ENCODE measurements around the gene EIF2D.

EIF2D gene

DNA sequence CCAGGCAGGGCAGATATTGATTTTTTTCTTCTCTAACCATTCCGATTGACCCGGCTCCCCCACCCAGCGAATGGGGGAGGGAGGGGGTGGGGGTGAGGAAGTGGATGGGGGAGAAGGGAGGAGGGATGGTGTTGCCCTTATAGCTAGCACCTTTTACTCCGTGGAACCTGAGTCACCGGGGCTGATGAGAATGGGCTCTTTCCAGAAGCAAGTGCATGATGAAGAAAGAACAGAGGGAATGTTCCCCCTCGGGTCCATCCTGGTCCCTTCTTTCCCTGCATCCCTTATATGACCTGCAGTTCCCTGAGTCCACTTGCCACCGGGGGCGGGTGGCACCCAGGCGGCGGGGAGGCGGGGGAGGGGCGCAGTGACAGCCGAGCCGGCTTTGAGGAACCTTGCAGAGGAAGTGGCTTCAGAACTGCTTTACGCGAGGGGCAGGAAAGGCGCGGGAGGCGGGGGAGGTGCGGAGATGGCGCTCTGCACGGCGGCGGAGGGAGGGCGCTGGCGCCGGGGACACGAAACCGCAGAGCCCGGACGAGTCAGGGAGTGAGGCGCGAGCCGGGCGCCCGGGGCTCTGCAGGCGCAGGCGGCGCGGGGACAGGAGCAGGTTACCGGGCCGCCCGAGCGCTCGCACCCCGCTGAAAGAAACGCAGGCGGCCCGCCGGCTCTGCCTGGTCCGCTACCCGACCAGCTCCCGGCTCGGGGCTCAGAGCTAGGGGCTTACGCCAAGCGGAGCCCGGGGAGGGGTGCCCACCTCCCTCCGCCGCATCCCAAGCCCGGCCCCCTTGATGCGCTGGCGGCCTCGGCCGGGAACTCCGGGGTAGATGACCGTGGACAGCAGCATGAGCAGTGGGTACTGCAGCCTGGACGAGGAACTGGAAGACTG is 55.3 kb downstream of the EIF2D start:
- no peaks in the 10 kb centered on the region for H3K79me2 ChIP-seq (ENCODE audit: control insufficient read depth, insufficient read depth, low read length, poor library complexity)
- H3K9ac ChIP-seq (ENCODE audit: low read length), result no peak overlapping the region
- H3K14ac ChIP-seq (ENCODE audit: low read length), result no peak overlapping the region
- H3K27ac ChIP-seq (ENCODE audit: low read depth, low read length), result no peak overlapping the region
- H4K8ac ChIP-seq (ENCODE audit: low read depth, low read length), result no peak overlapping the region
- no peak overlapping the region for H3K18ac ChIP-seq (ENCODE audit: low read length)
- H3K9me3 ChIP-seq (ENCODE audit: insufficient read depth, low read depth, low read length), result no peaks in the 10 kb centered on the region
- H2AK5ac ChIP-seq (ENCODE audit: low read length), result no peak overlapping the region
- no peaks in the 10 kb centered on the region for H3K79me1 ChIP-seq (ENCODE audit: low read length)
- no peak overlapping the region for H2BK12ac ChIP-seq (ENCODE audit: low read length)
- H3K27me3 ChIP-seq (ENCODE audit: insufficient read depth, low read length), result peaks cover 20% of the 10 kb centered on the region
- no peak overlapping the region for H3K4ac ChIP-seq (ENCODE audit: low read depth, low read length)
- H4K91ac ChIP-seq (ENCODE audit: low read depth, low read length), result no peak overlapping the region
- peak overlapping the region; percentile 53 for H3K4me3 ChIP-seq (ENCODE audit: low read depth, low read length)
- no peak overlapping the region for H2BK120ac ChIP-seq (ENCODE audit: insufficient read depth, low read length, poor library complexity)
- H2BK5ac ChIP-seq (ENCODE audit: low read depth, low read length, poor library complexity), result no peak overlapping the region
- peak in 1 of 2 donors; percentile 47 for DNase-seq
- H2AFZ ChIP-seq (ENCODE audit: insufficient read depth, low read length, poor library complexity), result peak overlapping the region; percentile 35
- H3K23ac ChIP-seq (ENCODE audit: low read length), result no peak overlapping the region
- no peak overlapping the region for H4K12ac ChIP-seq (ENCODE audit: low read depth, low read length)
- WGBS (ENCODE audit: extremely low coverage, insufficient coverage, insufficient read length), result no CpG with 5 or more reads among the region's 67 CpGs
- H3K36me3 ChIP-seq (ENCODE audit: control insufficient read depth in 1 of 2, insufficient read depth in 2 of 2, low read length in 2 of 2), result no peaks in the 10 kb centered on the region
- H3K4me2 ChIP-seq (ENCODE audit: low read length), result peak overlapping the region; percentile 82
- H3K4me1 ChIP-seq (ENCODE audit: control insufficient read depth in 1 of 2, insufficient read depth in 2 of 2, low read length in 2 of 2), result peaks cover 3 to 9% of the 10 kb centered on the region in 2 experiments

DNA sequence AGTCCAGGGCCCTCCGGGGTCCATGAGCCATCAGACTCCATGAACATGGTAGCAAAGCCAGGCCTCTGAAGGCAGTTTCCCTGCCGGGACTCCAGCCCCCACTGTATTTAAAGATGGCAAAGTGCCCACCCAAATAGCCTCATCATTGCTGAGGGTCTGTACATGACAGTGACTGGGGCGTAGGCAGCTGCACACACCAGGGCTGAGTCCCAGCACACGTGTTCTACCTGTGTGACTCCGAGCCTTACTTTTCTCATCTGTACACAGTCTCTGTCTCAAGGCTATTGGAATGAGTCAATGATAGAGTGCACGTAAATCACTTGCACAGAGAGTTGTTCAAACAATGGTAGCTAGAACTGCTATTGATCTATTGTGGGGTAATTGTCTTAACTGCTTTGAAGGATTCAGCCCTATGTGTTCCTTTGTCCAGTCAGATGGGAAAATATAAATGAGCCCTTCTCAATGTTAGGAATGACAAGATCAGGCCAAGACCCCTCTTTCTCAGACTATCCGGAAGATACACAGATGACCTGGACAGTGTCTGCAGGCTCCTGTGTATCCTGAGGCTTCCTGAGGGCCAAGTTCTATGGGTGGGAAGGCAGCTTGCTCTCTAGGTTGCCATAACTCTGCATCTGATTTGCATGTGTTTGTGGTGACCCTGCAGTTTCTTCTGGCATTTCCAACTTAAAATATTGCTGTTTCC is 56.1 kb downstream of the EIF2D start:
- Histone ChIP-seq H3K36me3 (ENCODE audit: control insufficient read depth in 1 of 2, insufficient read depth in 2 of 2, low read length in 2 of 2) (no peaks in the 10 kb centered on the region), H3K23ac (ENCODE audit: low read length) (no peak overlapping the region)
- no CpG with 5 or more reads among the region's 7 CpGs for WGBS (ENCODE audit: extremely low coverage, insufficient coverage, insufficient read length)

DNA sequence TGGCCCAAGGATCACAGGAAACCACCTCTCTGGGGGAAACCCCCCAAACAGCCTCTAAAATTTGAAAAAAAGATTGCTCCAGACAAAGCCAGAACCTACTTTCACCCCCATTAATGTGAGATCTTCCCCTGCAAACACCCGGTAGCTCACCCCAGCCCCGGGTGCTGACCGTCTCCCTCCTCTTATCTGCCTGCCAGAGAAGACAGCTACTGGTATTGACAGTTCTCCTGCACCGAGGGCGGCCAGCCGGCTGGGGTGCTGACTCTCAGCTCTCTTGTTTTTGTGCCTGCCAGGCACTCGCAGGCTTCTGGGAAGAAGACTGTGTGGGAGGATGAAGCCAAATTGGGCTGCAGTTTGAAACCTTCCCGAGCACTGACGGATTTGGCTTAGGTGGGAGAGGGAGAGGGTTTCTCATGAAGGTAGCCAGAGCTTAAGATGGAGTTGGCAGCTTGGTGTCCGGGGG is 56.8 kb downstream of the EIF2D start:
- Histone ChIP-seq H3K18ac (ENCODE audit: low read length) (no peak overlapping the region), H2AFZ (ENCODE audit: insufficient read depth, low read length, poor library complexity) (no peak overlapping the region), H2BK12ac (ENCODE audit: low read length) (no peak overlapping the region), H3K27ac (ENCODE audit: low read depth, low read length) (no peak overlapping the region), H2BK120ac (ENCODE audit: insufficient read depth, low read length, poor library complexity) (no peak overlapping the region), H3K23ac (ENCODE audit: low read length) (no peak overlapping the region), H3K9ac (ENCODE audit: low read length) (no peak overlapping the region), H3K4me2 (ENCODE audit: low read length) (no peak overlapping the region), H3K4ac (ENCODE audit: low read depth, low read length) (no peak overlapping the region), H3K14ac (ENCODE audit: low read length) (no peak overlapping the region), H3K9me3 (ENCODE audit: insufficient read depth, low read depth, low read length) (no peaks in the 10 kb centered on the region), H3K4me1 (ENCODE audit: control insufficient read depth in 1 of 2, insufficient read depth in 2 of 2, low read length in 2 of 2) (peaks cover 3 to 9% of the 10 kb centered on the region in 2 experiments), H3K36me3 (ENCODE audit: control insufficient read depth in 1 of 2, insufficient read depth in 2 of 2, low read length in 2 of 2) (no peaks in the 10 kb centered on the region), H2BK5ac (ENCODE audit: low read depth, low read length, poor library complexity) (no peak overlapping the region), H3K79me1 (ENCODE audit: low read length) (no peaks in the 10 kb centered on the region), H3K4me3 (ENCODE audit: low read depth, low read length) (no peak overlapping the region), H4K12ac (ENCODE audit: low read depth, low read length) (no peak overlapping the region), H2AK5ac (ENCODE audit: low read length) (no peak overlapping the region), H4K8ac (ENCODE audit: low read depth, low read length) (no peak overlapping the region), H3K79me2 (ENCODE audit: control insufficient read depth, insufficient read depth, low read length, poor library complexity) (no peaks in the 10 kb centered on the region), H4K91ac (ENCODE audit: low read depth, low read length) (no peak overlapping the region), H3K27me3 (ENCODE audit: insufficient read depth, low read length) (peaks cover 20% of the 10 kb centered on the region)
- WGBS (ENCODE audit: extremely low coverage, insufficient coverage, insufficient read length), result no CpG with 5 or more reads among the region's 10 CpGs
- DNase-seq, result no peak

More for the DNA sequence above, 56.1 kb downstream of the EIF2D start:
- no peak for DNase-seq
- no peak overlapping the region for H4K12ac ChIP-seq (ENCODE audit: low read depth, low read length)
- no peak overlapping the region for H2BK12ac ChIP-seq (ENCODE audit: low read length)
- no peak overlapping the region for H3K4me3 ChIP-seq (ENCODE audit: low read depth, low read length)
- no peak overlapping the region for H2AK5ac ChIP-seq (ENCODE audit: low read length)
- no peak overlapping the region for H3K14ac ChIP-seq (ENCODE audit: low read length)
- H3K79me2 ChIP-seq (ENCODE audit: control insufficient read depth, insufficient read depth, low read length, poor library complexity), result no peaks in the 10 kb centered on the region
- no peak overlapping the region for H2AFZ ChIP-seq (ENCODE audit: insufficient read depth, low read length, poor library complexity)
- no peaks in the 10 kb centered on the region for H3K79me1 ChIP-seq (ENCODE audit: low read length)
- H4K91ac ChIP-seq (ENCODE audit: low read depth, low read length), result no peak overlapping the region
- H3K27me3 ChIP-seq (ENCODE audit: insufficient read depth, low read length), result peaks cover 20% of the 10 kb centered on the region
- no peak overlapping the region for H3K9ac ChIP-seq (ENCODE audit: low read length)
- H3K18ac ChIP-seq (ENCODE audit: low read length), result no peak overlapping the region
- no peaks in the 10 kb centered on the region for H3K9me3 ChIP-seq (ENCODE audit: insufficient read depth, low read depth, low read length)
- H4K8ac ChIP-seq (ENCODE audit: low read depth, low read length), result no peak overlapping the region
- H3K27ac ChIP-seq (ENCODE audit: low read depth, low read length), result no peak overlapping the region
- no peak overlapping the region for H2BK5ac ChIP-seq (ENCODE audit: low read depth, low read length, poor library complexity)
- peaks cover 3 to 9% of the 10 kb centered on the region in 2 experiments for H3K4me1 ChIP-seq (ENCODE audit: control insufficient read depth in 1 of 2, insufficient read depth in 2 of 2, low read length in 2 of 2)
- H3K4me2 ChIP-seq (ENCODE audit: low read length), result no peak overlapping the region
- no peak overlapping the region for H3K4ac ChIP-seq (ENCODE audit: low read depth, low read length)
- H2BK120ac ChIP-seq (ENCODE audit: insufficient read depth, low read length, poor library complexity), result no peak overlapping the region

DNA sequence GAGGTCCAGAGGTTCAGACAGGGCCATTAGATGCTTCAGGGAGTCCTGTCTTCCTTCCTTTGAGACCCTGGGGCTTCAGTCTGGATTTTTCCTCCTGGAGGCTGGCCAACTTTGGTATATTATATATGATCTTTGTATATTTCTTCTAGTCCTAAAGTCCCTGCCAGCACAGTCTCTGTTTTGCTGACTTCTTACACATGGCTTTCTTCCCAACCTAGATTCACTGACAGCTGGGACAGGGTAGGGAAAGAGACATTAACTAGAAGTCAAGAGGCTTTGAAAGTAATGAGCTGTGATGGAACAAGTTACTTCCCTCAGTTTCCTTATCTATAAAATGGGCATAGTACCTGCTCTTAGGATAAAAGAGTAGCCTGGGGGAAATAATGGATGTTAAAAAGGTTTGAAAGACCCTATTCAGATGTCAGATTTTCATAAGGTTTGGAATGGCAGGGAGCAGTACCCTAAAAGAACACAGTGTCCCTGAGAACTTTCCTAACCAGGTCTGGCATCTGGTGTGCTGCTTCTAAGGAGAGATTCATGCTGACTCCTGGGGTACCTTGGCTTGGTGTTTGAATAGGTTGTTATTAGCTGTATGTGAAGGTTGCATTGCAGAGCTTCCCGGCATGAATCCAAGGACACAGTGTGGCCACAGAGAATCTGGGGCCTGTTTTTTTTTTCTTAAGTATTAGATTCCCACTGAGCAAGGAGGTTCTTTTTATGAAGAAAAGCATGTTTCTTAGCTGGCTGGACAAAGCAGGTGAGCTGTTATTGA is 57.4 kb downstream of the EIF2D start:
- no peak overlapping the region for H3K4me3 ChIP-seq (ENCODE audit: low read depth, low read length)
- no peaks in the 10 kb centered on the region for H3K36me3 ChIP-seq (ENCODE audit: control insufficient read depth in 1 of 2, insufficient read depth in 2 of 2, low read length in 2 of 2)
- H3K14ac ChIP-seq (ENCODE audit: low read length), result no peak overlapping the region
- H2BK12ac ChIP-seq (ENCODE audit: low read length), result no peak overlapping the region
- H3K9me3 ChIP-seq (ENCODE audit: insufficient read depth, low read depth, low read length), result no peaks in the 10 kb centered on the region
- H2AK5ac ChIP-seq (ENCODE audit: low read length), result no peak overlapping the region
- no peak overlapping the region for H3K23ac ChIP-seq (ENCODE audit: low read length)
- no peaks in the 10 kb centered on the region for H3K79me1 ChIP-seq (ENCODE audit: low read length)
- H3K4me2 ChIP-seq (ENCODE audit: low read length), result no peak overlapping the region
- DNase-seq, result no peak
- H2BK5ac ChIP-seq (ENCODE audit: low read depth, low read length, poor library complexity), result no peak overlapping the region
- H3K9ac ChIP-seq (ENCODE audit: low read length), result no peak overlapping the region
- H2AFZ ChIP-seq (ENCODE audit: insufficient read depth, low read length, poor library complexity), result no peak overlapping the region
- no peak overlapping the region for H3K4ac ChIP-seq (ENCODE audit: low read depth, low read length)
- H3K27ac ChIP-seq (ENCODE audit: low read depth, low read length), result no peak overlapping the region
- no peak overlapping the region for H4K91ac ChIP-seq (ENCODE audit: low read depth, low read length)
- H4K8ac ChIP-seq (ENCODE audit: low read depth, low read length), result no peak overlapping the region
- H4K12ac ChIP-seq (ENCODE audit: low read depth, low read length), result no peak overlapping the region
- no peaks in the 10 kb centered on the region for H3K79me2 ChIP-seq (ENCODE audit: control insufficient read depth, insufficient read depth, low read length, poor library complexity)
- no peak overlapping the region for H3K18ac ChIP-seq (ENCODE audit: low read length)
- H2BK120ac ChIP-seq (ENCODE audit: insufficient read depth, low read length, poor library complexity), result no peak overlapping the region
- H3K4me1 ChIP-seq (ENCODE audit: control insufficient read depth in 1 of 2, insufficient read depth in 2 of 2, low read length in 2 of 2), result peaks cover 3 to 7% of the 10 kb centered on the region in 2 experiments
- WGBS (ENCODE audit: extremely low coverage, insufficient coverage, insufficient read length), result no CpG with 5 or more reads among the region's 1 CpG
- H3K27me3 ChIP-seq (ENCODE audit: insufficient read depth, low read length), result peaks cover 20% of the 10 kb centered on the region

All from trophoblast cell (in vitro differentiated cells and primary cell).